ENCODE results near the gene RHBG.
A peak's percentile ranks its signal among the peaks of the same experiment; 100 is the strongest.

The RHBG gene

GRCh38 chr1:156425943-156426342, 56.9 kb downstream of the RHBG start:
- no peak for DNase-seq (ENCODE audit: low spot score)

DNA sequence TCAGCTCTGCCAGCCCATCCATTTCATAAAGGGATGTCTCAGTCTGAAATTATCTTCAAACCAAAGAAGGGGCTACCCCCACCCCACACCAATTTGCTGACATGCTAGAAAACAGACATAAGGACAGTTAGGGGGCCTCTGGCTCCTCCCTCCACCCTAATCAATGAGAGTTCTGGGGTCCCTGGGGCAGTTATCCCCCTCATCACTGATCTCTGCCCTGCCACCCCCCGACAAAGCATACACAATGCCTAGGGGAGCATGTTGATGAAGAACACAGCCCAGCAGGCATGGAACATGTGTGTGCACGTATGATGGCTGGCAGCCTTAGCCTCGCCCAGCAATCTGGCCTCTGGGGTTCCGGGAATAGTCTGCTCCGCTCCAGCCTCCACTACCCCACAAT, 58.9 kb downstream of the RHBG start:
- DNase-seq (ENCODE audit: low spot score): no peak

DNA sequence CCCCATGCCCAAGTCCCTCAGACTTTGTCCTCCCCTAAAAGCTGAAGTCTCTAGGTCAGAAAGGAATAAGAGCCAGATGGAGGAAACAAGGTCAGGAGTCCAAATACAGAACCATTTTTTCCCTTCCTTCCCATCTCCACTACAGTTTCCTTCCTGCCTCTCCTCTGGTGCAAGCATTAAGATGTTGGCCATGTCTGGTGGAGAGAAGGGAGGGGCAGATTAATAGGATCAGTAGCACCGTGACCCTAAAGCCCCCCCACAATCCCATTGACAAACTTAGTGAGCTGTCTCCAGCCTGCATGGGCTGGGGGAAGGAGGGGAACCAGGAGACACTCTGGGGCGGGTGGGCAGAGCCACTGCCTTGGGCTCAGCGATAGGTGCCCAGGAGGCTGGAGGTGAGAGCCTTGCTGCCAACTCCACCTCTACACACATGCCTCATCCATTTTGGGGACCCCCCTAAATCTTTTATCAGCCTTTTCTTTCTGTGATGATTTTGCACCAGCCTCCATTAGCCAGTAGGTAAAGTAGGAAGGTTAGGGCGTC, 59.8 kb downstream of the RHBG start:
- no peak for DNase-seq (ENCODE audit: low spot score)

DNA sequence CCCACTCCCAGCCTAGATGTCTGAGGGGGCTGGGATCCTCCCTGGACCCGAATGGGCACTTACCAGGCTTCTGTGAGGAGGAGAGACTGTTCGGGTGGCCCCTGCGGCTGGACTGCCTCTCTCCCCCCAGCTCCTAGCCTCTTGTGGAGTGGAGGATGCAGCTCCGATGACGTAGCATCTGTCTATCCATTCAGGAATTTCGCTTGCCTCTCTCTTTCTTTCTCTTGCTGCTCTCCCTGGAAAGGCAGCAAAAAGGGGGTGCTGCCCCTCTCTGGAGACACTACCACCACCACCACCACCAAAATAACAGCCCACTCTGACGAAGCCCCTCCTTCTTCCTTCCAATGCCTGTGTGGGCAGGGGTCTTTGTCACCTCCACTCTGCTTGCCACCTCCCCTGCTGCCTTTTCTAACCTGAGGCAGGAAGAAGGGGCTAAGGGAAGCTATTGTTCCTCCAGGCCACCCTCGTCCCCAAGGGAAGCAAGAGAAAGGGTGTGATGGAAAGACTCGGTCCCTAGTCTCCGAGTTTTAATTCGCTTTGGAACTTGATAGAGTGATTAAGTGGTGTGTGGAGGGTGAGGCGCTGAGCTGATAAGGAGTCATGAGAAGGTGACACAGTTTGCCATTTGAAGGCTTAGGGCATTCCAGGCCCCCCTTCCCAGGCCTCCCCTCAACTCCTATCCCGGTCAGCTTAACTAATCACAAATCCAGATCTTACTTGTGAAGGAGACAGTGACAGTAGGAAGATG, 60.5 kb downstream of the RHBG start:
- DNase-seq (ENCODE audit: low spot score): peak; percentile 82

DNA sequence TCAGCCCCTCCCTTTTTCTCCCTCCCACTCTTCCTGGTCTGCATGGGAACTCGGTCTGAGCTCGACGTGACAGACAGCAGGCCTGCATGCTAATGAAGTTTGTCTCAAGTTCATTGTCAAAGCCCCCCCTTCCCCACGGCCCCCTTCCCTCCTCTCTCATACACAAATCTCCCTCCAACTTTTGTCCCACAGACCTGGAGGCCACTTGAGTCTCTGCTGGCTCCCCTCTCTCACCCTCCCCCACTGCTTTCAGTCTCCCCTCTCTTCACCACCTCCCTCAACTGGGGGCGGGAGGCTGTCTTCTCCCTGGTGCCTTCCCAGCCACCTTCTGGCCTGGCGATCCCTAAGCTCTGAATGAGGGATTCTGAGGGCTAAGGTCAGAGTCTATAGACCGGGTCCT, 61.3 kb downstream of the RHBG start:
- DNase-seq (ENCODE audit: low spot score): peak; percentile 72

DNA sequence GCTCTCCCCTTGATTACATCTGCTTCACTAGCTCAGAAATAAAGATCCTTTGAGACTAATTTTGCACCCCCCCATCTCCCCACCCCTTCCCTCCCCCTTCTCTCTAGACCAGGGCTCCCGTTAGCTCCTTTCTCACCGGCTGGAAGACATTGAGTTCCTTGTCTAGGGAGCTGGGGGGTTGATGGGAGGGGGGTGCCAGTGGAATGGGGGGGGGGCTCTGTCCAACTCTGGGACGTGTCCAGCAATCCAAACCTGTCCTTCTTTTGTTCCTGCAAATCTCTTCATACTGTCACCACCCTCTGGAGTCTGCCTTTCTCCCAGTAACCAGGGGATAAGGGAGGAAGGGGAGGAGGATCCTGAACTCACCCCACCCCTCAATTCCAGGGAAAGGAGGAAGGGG, 61.9 kb downstream of the RHBG start:
- DNase-seq (ENCODE audit: low spot score): no peak

DNA sequence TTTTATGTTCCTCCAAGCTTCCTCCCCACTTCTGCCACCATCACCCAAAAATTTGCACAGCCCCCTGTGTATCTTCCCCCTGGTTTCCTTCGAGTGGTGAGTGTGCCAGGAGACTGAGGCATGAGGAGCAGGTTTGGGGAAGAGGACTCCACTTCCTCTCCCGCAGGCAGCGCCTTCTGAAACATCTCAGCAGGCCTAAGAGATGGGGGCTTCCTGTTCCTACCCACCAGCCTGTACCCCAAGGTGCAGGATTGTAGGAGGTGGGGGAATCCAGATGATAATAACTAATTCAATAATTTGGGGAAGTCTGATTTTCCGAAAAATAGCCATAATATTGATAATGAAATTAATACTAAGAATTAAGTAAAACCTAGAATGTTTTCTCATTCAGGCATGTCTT, 62.4 kb downstream of the RHBG start:
- no peak for DNase-seq (ENCODE audit: low spot score)

DNA sequence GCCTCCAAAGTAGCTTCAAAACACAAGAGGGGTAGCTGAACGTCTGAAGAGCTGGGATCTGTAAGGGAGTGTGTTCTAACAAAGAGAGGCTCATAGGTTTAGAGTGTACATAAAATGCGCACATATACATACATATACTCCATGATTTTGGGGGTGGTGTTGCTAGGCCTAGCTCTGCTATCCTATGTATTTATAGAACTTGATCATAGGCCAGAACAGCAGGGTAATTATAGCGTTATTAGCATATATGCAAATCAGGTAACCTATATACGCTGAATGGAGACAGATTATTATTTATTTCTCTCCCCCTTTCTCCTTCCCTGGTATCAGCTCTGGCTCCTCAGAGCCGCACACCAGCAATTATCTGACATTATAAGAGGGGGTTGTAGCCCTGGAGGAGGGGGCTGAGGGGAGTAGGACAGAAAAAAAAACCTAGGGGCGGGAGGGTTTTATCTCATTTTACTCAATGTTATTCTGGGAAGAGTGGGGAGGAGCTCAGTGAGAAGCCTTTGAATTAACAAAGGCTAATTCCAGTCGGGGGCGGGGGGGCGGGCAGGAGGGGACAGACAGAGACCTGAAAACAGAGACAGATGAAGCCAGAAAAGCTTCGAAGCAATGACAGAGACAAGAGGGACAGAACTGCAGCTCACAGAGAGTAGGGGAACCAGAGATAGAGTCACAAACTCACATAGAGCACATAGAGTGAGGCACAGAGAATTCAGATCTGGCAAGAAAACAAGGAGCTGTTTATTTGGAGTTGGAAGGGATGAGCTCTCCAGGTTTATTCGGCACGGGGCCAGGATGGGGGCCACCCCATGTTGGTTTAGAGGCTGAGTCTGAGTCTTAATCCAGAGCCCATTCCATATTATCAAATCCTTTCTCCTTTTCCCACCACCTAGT, 63.0 kb downstream of the RHBG start:
- DNase-seq (ENCODE audit: low spot score): no peak

DNA sequence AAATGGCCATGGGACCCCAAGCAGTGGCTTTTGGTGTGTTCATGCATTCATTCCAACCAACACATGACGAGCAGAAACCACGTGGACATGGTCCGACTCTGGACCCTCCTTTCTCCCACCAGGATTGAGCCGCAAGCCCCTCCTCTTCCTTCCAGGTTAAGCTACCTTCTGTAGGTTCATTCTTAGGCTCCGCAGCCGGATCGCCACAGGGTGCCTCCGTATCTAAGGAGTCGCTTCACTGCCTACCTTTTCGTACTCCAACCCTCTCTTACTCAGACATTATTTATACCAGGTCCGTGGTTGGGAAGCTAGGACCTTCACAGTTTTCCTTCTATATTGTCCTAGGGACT, 63.6 kb downstream of the RHBG start:
- no peak for DNase-seq (ENCODE audit: low spot score)

DNA sequence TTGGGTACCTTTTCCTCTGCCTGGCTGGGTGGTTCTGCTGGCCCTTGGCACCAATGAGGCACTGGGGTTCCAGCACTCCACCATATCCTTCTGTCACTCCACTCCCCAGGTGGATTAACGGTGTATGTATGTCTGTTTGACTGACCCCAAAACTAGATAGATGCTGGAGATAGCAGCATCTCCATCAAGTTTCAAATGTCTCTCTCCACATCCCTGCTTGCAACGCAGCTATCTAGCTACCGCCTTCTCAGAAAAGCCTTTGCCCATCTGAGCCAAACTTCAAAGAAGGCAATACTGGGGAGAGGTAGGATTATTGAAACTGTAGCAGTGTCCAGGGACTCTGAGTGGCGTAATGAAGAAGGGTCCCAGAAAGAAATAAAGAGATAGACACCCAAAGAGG, 64.0 kb downstream of the RHBG start:
- no peak for DNase-seq (ENCODE audit: low spot score)

GRCh38 chr1:156433602-156434001, 64.6 kb downstream of the RHBG start:
- DNase-seq (ENCODE audit: low spot score): no peak

Measured in Ammon's horn (tissue), 1 donor.